DND-41 (cell line): Measurements from ENCODE around the gene TXNDC11.

Experiments used
- EZH2 ChIP-seq: IDR thresholded peaks from 3 replicates; pipeline ENCODE4 v1.6.1; 2012; ENCODE audit warnings: borderline replicate concordance, low read depth, mild to moderate bottlenecking, moderate library complexity, low read length, inconsistent platforms; ENCODE audit not compliant: severe bottlenecking
- TF ChIP-seq, protein P1 (sequence below): IDR thresholded peaks from 2 replicates; pipeline ENCODE4 v1.5.1; 2012; ENCODE audit warnings: borderline replicate concordance, low read length, moderate library complexity, mild to moderate bottlenecking; ENCODE audit not compliant: poor library complexity, severe bottlenecking; ENCODE audit errors: extremely low read depth

DNA sequence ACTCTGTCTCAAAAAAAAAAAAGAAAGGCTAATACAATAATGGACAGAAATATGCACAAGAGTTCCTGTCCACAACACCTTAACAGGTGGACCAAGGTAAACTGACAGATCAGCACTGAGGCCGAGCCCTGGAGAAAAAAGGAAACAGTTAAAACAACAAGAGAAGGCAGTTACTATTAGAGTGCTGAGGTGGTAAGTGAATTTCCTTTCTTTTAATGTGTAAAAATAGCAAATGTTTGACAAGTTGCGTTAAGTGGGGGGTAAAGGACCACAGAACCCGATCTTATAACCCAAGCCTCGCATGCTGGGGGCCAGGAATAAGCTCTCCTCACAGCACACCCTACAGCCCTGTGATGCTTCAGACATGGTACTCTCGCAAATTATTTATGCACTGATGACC, 24.8 kb downstream of the TXNDC11 start:
- TF ChIP-seq, protein P1, sequence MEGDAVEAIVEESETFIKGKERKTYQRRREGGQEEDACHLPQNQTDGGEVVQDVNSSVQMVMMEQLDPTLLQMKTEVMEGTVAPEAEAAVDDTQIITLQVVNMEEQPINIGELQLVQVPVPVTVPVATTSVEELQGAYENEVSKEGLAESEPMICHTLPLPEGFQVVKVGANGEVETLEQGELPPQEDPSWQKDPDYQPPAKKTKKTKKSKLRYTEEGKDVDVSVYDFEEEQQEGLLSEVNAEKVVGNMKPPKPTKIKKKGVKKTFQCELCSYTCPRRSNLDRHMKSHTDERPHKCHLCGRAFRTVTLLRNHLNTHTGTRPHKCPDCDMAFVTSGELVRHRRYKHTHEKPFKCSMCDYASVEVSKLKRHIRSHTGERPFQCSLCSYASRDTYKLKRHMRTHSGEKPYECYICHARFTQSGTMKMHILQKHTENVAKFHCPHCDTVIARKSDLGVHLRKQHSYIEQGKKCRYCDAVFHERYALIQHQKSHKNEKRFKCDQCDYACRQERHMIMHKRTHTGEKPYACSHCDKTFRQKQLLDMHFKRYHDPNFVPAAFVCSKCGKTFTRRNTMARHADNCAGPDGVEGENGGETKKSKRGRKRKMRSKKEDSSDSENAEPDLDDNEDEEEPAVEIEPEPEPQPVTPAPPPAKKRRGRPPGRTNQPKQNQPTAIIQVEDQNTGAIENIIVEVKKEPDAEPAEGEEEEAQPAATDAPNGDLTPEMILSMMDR: no peak
- TF ChIP-seq EZH2: no peak
